Chondrocyte (in vitro differentiated cells): ENCODE results near the gene ZC3H12C. TPM values are rescaled to one million over a fixed set of nuclear protein-coding genes. Genes with fewer than 3 reads are reported as not detected.

Experiments used
- DNase-seq: peaks from one replicate; pipeline ENCODE4 v3.0.0; 2021; ENCODE audit warnings: mixed read lengths, low spot score
- H3K27ac Mint-ChIP-seq: one replicate; pipeline ENCODE4 v1.8.0; 2021; ENCODE audit warnings: mild to moderate bottlenecking, moderate library complexity, mixed read lengths; ENCODE audit not compliant: unreplicated experiment
- H3K27me3 Mint-ChIP-seq: 2 replicates; pipeline ENCODE4 v1.8.0; 2021; ENCODE audit warnings: low read depth, mixed read lengths
- H3K36me3 Mint-ChIP-seq: 2 replicates; pipeline ENCODE4 v1.8.0; 2021; ENCODE audit warnings: low read depth, mixed read lengths
- H3K4me1 Mint-ChIP-seq: 2 replicates; pipeline ENCODE4 v1.8.0; 2021; ENCODE audit warnings: low read depth, mild to moderate bottlenecking, mixed read lengths
- H3K4me3 Mint-ChIP-seq: one replicate; pipeline ENCODE4 v1.8.0; 2021; ENCODE audit warnings: mild to moderate bottlenecking, moderate library complexity, mixed read lengths; ENCODE audit not compliant: unreplicated experiment
- H3K9me3 Mint-ChIP-seq: 2 replicates; pipeline ENCODE4 v1.8.0; 2021; ENCODE audit warnings: low read depth, mixed read lengths
- long read RNA-seq: library from polyadenylated mRNA; stranded (forward); transcript quantifications from one replicate; pipeline ENCODE4 v2.0.0, GENCODE V29; 2021
- total RNA-seq: library from RNA; stranded (reverse); gene quantifications from 3 replicates; pipeline ENCODE4 v1.2.1, GENCODE V29; 2021
- TF ChIP-seq, protein P1 (sequence below): fragments of 200-600 bp; sonication (generic); IDR thresholded peaks from 2 replicates; pipeline ENCODE4 v1.5.0; 2021; ENCODE audit warnings: antibody characterized with exemption, mild to moderate bottlenecking, moderate library complexity

Gene ZC3H12C
- 8.9 to 10.2 TPM (median 10.1 TPM) in 3 replicates for total RNA-seq
- long read RNA-seq, full-length matches to known transcripts = 2 of 6 reads
- long read RNA-seq, partial matches to known transcripts = 0 of 6 reads
- long read RNA-seq, other reads (novel, unspliced or antisense) = 4 of 6 reads

DNA sequence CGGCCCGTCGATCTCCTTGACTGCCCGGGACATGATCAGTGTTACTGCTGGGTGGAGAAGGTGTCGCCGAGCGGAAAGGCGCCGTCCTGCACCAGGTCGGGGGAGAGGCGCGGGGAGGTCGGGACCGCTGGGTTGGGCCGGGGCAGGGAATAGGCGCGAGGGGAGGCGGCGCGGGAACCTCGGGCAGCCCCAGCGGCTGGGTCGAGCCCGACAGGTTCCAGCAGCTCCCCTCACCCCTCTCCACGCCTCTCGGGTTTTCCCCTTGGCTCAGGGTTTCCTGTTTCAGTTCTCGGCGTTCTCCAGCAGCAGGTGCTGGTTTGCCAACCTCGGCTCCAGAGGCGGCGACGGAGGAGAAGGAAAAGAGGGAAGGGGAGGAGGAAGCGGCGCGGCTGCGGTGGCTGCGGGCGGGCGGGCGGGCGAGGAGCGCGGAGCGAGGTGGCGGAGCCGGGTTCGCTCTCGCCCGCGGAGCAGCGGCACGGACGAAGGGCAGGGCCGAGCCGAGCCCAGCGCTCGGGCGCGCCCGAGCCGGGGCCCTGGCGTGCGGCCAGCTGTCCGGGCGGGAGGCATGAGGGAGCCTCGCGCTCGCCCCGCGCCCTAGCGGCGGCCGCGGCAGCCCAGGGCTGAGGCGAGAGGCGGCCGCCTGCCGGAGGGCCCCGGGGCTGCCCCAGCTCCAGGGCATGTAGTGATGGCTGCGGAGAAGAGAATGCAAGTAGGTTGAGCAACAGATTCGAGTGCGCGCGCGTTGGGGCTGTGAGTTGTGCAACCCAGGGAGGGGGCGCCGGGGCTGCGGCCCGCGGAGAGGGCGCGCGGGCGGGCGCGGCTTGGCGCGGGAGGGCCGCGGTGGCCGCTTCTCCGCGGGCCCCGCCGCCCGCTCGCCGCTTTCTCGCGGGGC is at the start of gene ZC3H12C:
TSS of gene ZC3H12C (plus strand) at position 878 of the 892 bp plus-strand sequence. CDS start 20 bp downstream, outside the sequence.
- peak within 1 kb of the TSS; percentile 92 for H3K4me3 Mint-ChIP-seq
- peak within 1 kb of the TSS; percentile 99 for H3K27ac Mint-ChIP-seq
- peak; percentile 90 for DNase-seq
- H3K36me3 Mint-ChIP-seq = no peaks in the 10 kb centered on the region
- TF ChIP-seq, protein P1, sequence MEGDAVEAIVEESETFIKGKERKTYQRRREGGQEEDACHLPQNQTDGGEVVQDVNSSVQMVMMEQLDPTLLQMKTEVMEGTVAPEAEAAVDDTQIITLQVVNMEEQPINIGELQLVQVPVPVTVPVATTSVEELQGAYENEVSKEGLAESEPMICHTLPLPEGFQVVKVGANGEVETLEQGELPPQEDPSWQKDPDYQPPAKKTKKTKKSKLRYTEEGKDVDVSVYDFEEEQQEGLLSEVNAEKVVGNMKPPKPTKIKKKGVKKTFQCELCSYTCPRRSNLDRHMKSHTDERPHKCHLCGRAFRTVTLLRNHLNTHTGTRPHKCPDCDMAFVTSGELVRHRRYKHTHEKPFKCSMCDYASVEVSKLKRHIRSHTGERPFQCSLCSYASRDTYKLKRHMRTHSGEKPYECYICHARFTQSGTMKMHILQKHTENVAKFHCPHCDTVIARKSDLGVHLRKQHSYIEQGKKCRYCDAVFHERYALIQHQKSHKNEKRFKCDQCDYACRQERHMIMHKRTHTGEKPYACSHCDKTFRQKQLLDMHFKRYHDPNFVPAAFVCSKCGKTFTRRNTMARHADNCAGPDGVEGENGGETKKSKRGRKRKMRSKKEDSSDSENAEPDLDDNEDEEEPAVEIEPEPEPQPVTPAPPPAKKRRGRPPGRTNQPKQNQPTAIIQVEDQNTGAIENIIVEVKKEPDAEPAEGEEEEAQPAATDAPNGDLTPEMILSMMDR = peak; percentile 66
- no peaks in the 10 kb centered on the region for H3K27me3 Mint-ChIP-seq
- H3K9me3 Mint-ChIP-seq = no peaks in the 10 kb centered on the region
- H3K4me1 Mint-ChIP-seq = peaks cover 34% of the 10 kb centered on the region

DNA sequence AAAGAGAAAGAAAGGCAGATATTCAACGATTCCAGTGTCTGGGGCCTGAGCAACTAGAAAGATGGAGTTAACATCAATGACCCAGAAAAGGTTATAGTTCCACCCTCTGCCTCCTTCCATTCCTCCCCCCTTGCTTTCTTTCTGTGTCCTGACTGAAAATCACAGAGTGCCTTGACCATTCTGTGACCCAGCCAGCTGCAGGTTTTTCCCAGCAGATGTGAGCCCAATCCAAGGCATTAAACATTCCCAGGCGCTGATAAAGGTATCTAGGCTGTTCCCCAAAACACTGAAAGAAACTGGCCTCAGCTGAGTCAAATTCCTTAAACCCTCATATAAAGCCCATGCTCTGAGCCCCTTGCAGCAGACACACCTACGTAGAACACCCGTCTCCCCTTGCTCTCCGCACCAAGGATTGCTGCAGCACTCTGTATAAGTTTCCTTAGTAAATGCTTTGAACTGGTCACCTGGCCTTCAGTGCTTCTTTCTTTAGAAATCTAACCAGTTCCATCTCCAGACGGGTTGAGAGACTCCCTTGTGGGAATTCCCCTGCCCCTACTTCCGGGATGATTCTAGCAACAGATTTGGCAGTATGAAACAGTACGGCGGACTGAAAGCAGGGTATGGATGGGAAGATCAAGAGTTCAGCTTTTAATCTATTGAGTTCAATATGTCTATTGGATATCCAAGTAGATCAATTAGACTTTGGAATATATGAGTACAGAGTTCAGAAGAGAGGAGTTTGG is 48.8 kb upstream of the ZC3H12C start:
- TF ChIP-seq, protein P1 = no peak
- Mint-ChIP-seq H3K9me3 (no peaks in the 10 kb centered on the region), H3K27ac (no peak overlapping the region), H3K27me3 (no peaks in the 10 kb centered on the region), H3K4me1 (no peaks in the 10 kb centered on the region), H3K36me3 (no peaks in the 10 kb centered on the region), H3K4me3 (no peak overlapping the region)
- no peak for DNase-seq

- no peak overlapping the region for H3K4me3 Mint-ChIP-seq
- TF ChIP-seq, protein P1 = no peak
- no peaks in the 10 kb centered on the region for H3K27me3 Mint-ChIP-seq
- DNase-seq = no peak
- no peaks in the 10 kb centered on the region for H3K9me3 Mint-ChIP-seq
- no peaks in the 10 kb centered on the region for H3K4me1 Mint-ChIP-seq
- H3K27ac Mint-ChIP-seq = no peak overlapping the region
- no peaks in the 10 kb centered on the region for H3K36me3 Mint-ChIP-seq
These were observed 46.3 kb upstream of the ZC3H12C start for GRCh38 chr11:110046775-110047380.

GRCh38 chr11:110049501-110050200 is 43.5 kb upstream of the ZC3H12C start:
- no peak for DNase-seq
- TF ChIP-seq, protein P1 = no peak
- no peaks in the 10 kb centered on the region for H3K27me3 Mint-ChIP-seq
- H3K27ac Mint-ChIP-seq = no peak overlapping the region
- H3K36me3 Mint-ChIP-seq = peaks cover 5% of the 10 kb centered on the region
- H3K4me3 Mint-ChIP-seq = no peak overlapping the region
- no peaks in the 10 kb centered on the region for H3K4me1 Mint-ChIP-seq
- H3K9me3 Mint-ChIP-seq = peaks cover 14% of the 10 kb centered on the region
